ENCODE results near the gene ANXA4. TPM values are rescaled to one million over a fixed set of nuclear protein-coding genes. Genes with fewer than 3 reads are reported as not detected.
A peak's percentile ranks its signal among the peaks of the same experiment; 100 is the strongest.
"Not testable (repeated sequence)": the region's sequence is repeated elsewhere in the genome, so short reads cannot be mapped to it uniquely, and the experiment has no call there.

The ANXA4 gene
- total RNA-seq, 1 experiment from 2014 or later = 4.7 TPM

- Histone ChIP-seq H3K27ac (no peak overlapping the region), H3K4me3 (no peak overlapping the region), H3K4me1 (peaks cover 8% of the 10 kb centered on the region), H3K27me3 (no peaks in the 10 kb centered on the region; the same call in 1 of the 2 replicates), H3K9me3 (replicated peaks) (no peaks in the 10 kb centered on the region), H3K36me3 (no peaks in the 10 kb centered on the region)
- peak; percentile 17 to 55 for DNase-seq
Observed at GRCh38 chr2:69755862-69756467, 14.0 kb downstream of the ANXA4 start.

- no peaks in the 10 kb centered on the region for H3K9me3 ChIP-seq (replicated peaks)
- no peaks in the 10 kb centered on the region; the same call in 1 of the 2 replicates for H3K27me3 ChIP-seq
- no peak overlapping the region for H3K27ac ChIP-seq
- no peaks in the 10 kb centered on the region for H3K36me3 ChIP-seq
- peaks cover 3% of the 10 kb centered on the region; the same call in 1 of the 2 replicates for H3K4me1 ChIP-seq
- no peak overlapping the region for H3K4me3 ChIP-seq
- no peak for DNase-seq
Observed at GRCh38 chr2:69762025-69762424, 20.1 kb downstream of the ANXA4 start.

- DNase-seq = no peak
- Histone ChIP-seq H3K27ac (no peak overlapping the region), H3K36me3 (no peaks in the 10 kb centered on the region), H3K4me1 (peaks cover 10% of the 10 kb centered on the region; the same call in 1 of the 2 replicates), H3K9me3 (replicated peaks) (no peaks in the 10 kb centered on the region), H3K4me3 (no peak overlapping the region), H3K27me3 (no peaks in the 10 kb centered on the region; the same call in 1 of the 2 replicates)
Observed at GRCh38 chr2:69762513-69763494, 20.9 kb downstream of the ANXA4 start.

- not testable (repeated sequence) for H3K36me3 ChIP-seq; H3K27me3 ChIP-seq; H3K27ac ChIP-seq; DNase-seq; H3K9me3 ChIP-seq (replicated peaks); H3K4me3 ChIP-seq
- peaks cover 10% of the 10 kb centered on the region; the same call in 1 of the 2 replicates for H3K4me1 ChIP-seq
Observed at GRCh38 chr2:69763831-69764230, 21.9 kb downstream of the ANXA4 start.

- DNase-seq = no peak
- Histone ChIP-seq H3K4me3 (no peak overlapping the region), H3K27ac (no peak overlapping the region), H3K4me1 (peaks cover 12% of the 10 kb centered on the region; the same call in 1 of the 2 replicates), H3K27me3 (no peaks in the 10 kb centered on the region; the same call in 1 of the 2 replicates), H3K36me3 (no peaks in the 10 kb centered on the region), H3K9me3 (replicated peaks) (no peaks in the 10 kb centered on the region)
Observed at GRCh38 chr2:69764286-69765095, 22.6 kb downstream of the ANXA4 start.

GRCh38 chr2:69765096-69765380 is 23.1 kb downstream of the ANXA4 start:
- no peak for DNase-seq
- Histone ChIP-seq H3K36me3 (no peaks in the 10 kb centered on the region), H3K9me3 (replicated peaks) (no peaks in the 10 kb centered on the region), H3K27ac (no peak overlapping the region), H3K4me1 (peaks cover 17% of the 10 kb centered on the region), H3K27me3 (no peaks in the 10 kb centered on the region; the same call in 1 of the 2 replicates), H3K4me3 (no peak overlapping the region)

GRCh38 chr2:69766014-69766413 is 24.1 kb downstream of the ANXA4 start:
- no peak overlapping the region for H3K27ac ChIP-seq
- no peaks in the 10 kb centered on the region; the same call in 1 of the 2 replicates for H3K27me3 ChIP-seq
- peaks cover 23% of the 10 kb centered on the region for H3K4me1 ChIP-seq
- H3K4me3 ChIP-seq = no peak overlapping the region
- no peak for DNase-seq
- H3K9me3 ChIP-seq (replicated peaks) = no peaks in the 10 kb centered on the region
- H3K36me3 ChIP-seq = no peaks in the 10 kb centered on the region

GRCh38 chr2:69767034-69767433 is 25.1 kb downstream of the ANXA4 start:
- DNase-seq = peak in 1 of 2 experiments; percentile 40
- no peaks in the 10 kb centered on the region for H3K36me3 ChIP-seq
- H3K9me3 ChIP-seq (replicated peaks) = no peaks in the 10 kb centered on the region
- H3K4me3 ChIP-seq = no peak overlapping the region
- H3K27me3 ChIP-seq = no peaks in the 10 kb centered on the region; the same call in 1 of the 2 replicates
- H3K27ac ChIP-seq = no peak overlapping the region
- H3K4me1 ChIP-seq = peaks cover 23% of the 10 kb centered on the region

- Histone ChIP-seq H3K4me3 (no peak overlapping the region), H3K27me3 (no peaks in the 10 kb centered on the region; the same call in 1 of the 2 replicates), H3K9me3 (replicated peaks) (no peaks in the 10 kb centered on the region), H3K27ac (no peak overlapping the region), H3K36me3 (no peaks in the 10 kb centered on the region), H3K4me1 (peaks cover 23% of the 10 kb centered on the region)
- no peak for DNase-seq
Observed at GRCh38 chr2:69768235-69768634, 26.3 kb downstream of the ANXA4 start.

GRCh38 chr2:69768789-69769188 is 26.9 kb downstream of the ANXA4 start:
- no peaks in the 10 kb centered on the region; the same call in 1 of the 2 replicates for H3K27me3 ChIP-seq
- H3K36me3 ChIP-seq = no peaks in the 10 kb centered on the region
- DNase-seq = no peak
- no peak overlapping the region for H3K4me3 ChIP-seq
- no peaks in the 10 kb centered on the region for H3K9me3 ChIP-seq (replicated peaks)
- H3K4me1 ChIP-seq = peaks cover 23% of the 10 kb centered on the region
- no peak overlapping the region for H3K27ac ChIP-seq

GRCh38 chr2:69769272-69769671 is 27.3 kb downstream of the ANXA4 start:
- no peak overlapping the region for H3K4me3 ChIP-seq
- no peak overlapping the region for H3K27ac ChIP-seq
- no peaks in the 10 kb centered on the region; the same call in 1 of the 2 replicates for H3K27me3 ChIP-seq
- H3K36me3 ChIP-seq = no peaks in the 10 kb centered on the region
- H3K4me1 ChIP-seq = peaks cover 23% of the 10 kb centered on the region
- DNase-seq = no peak
- no peaks in the 10 kb centered on the region for H3K9me3 ChIP-seq (replicated peaks)

GRCh38 chr2:69770193-69770702 is 28.3 kb downstream of the ANXA4 start:
- Histone ChIP-seq H3K36me3 (no peaks in the 10 kb centered on the region), H3K27ac (peak overlapping the region; percentile 20; the same call in 1 of the 2 replicates), H3K27me3 (no peaks in the 10 kb centered on the region; the same call in 1 of the 2 replicates), H3K4me1 (peaks cover 23% of the 10 kb centered on the region), H3K4me3 (no peak overlapping the region), H3K9me3 (replicated peaks) (no peaks in the 10 kb centered on the region)
- peak; percentile 32 to 73 for DNase-seq

GRCh38 chr2:69770747-69771146 is 28.8 kb downstream of the ANXA4 start:
- H3K36me3 ChIP-seq = no peaks in the 10 kb centered on the region
- no peak overlapping the region for H3K27ac ChIP-seq
- H3K4me1 ChIP-seq = peaks cover 23% of the 10 kb centered on the region
- H3K9me3 ChIP-seq (replicated peaks) = 0 out of 2 replicates have a peak, but pooled peaks cover 2% of the 10 kb centered on the region
- no peak for DNase-seq
- H3K27me3 ChIP-seq = no peaks in the 10 kb centered on the region; the same call in 1 of the 2 replicates
- H3K4me3 ChIP-seq = no peak overlapping the region

- H3K4me1 ChIP-seq = peaks cover 23% of the 10 kb centered on the region
- DNase-seq = no peak
Observed at GRCh38 chr2:69771461-69771860, 29.5 kb downstream of the ANXA4 start.

More at GRCh38 chr2:69771461-69771860, 29.5 kb downstream of the ANXA4 start:
- no peaks in the 10 kb centered on the region; the same call in 1 of the 2 replicates for H3K27me3 ChIP-seq
- 0 out of 2 replicates have a peak, but pooled peaks cover 4% of the 10 kb centered on the region for H3K9me3 ChIP-seq (replicated peaks)
- no peaks in the 10 kb centered on the region for H3K36me3 ChIP-seq
- no peak overlapping the region for H3K4me3 ChIP-seq
- no peak overlapping the region for H3K27ac ChIP-seq
